ENCODE measurements around the gene CASR.

GRCh38 chr3:122227036-122227781, 43.7 kb downstream of the CASR start:
- no peak for TF ChIP-seq CTCF (IDR thresholded peaks at IDR 0.05; ENCODE audit: low read length)
- no peak for TF ChIP-seq EZH2 (IDR thresholded peaks at IDR 0.05; ENCODE audit: borderline replicate concordance, low read length)

Measured in OCI-LY1 (cell line).